SKM-1 treated with dmso at 0.1 percent for 144 hours (cell line): Measurements from ENCODE around the gene PTPRD.

Source experiments
- DNase-seq: peaks from one replicate; lab custom pipeline; 2025; ENCODE audit not compliant: unreplicated experiment; lab: John Stamatoyannopoulos, UW

The PTPRD gene

GRCh38 chr9:8564960-8565359, 2047.8 kb downstream of the PTPRD start:
- DNase-seq = no peak

GRCh38 chr9:8560560-8561525, 2052.0 kb downstream of the PTPRD start:
- DNase-seq = no peak

GRCh38 chr9:8558176-8558575, 2054.6 kb downstream of the PTPRD start:
- no peak for DNase-seq

- DNase-seq = no peak
These were observed 2056.9 kb downstream of the PTPRD start for GRCh38 chr9:8555762-8556500.

- DNase-seq = no peak
These were observed 2059.4 kb downstream of the PTPRD start for GRCh38 chr9:8553444-8553843.

GRCh38 chr9:8552732-8553131, 2060.1 kb downstream of the PTPRD start:
- DNase-seq = no peak

GRCh38 chr9:8549214-8549613, 2063.6 kb downstream of the PTPRD start:
- no peak for DNase-seq

GRCh38 chr9:8543219-8543618, 2069.6 kb downstream of the PTPRD start:
- no peak for DNase-seq

- DNase-seq = no peak
These were observed 2070.3 kb downstream of the PTPRD start for GRCh38 chr9:8542537-8542936.

GRCh38 chr9:8539681-8540197, 2073.1 kb downstream of the PTPRD start:
- DNase-seq = no peak

- DNase-seq = no peak
These were observed 2076.0 kb downstream of the PTPRD start for GRCh38 chr9:8536845-8537244.

GRCh38 chr9:8534828-8535227, 2078.0 kb downstream of the PTPRD start:
- no peak for DNase-seq

- DNase-seq = no peak
These were observed 2079.1 kb downstream of the PTPRD start for GRCh38 chr9:8533681-8534080.

GRCh38 chr9:8531826-8532415, 2080.9 kb downstream of the PTPRD start:
- DNase-seq = no peak

GRCh38 chr9:8521112-8521511, 2091.7 kb downstream of the PTPRD start:
- no peak for DNase-seq

GRCh38 chr9:8515748-8516147, 2097.1 kb downstream of the PTPRD start:
- DNase-seq = no peak

GRCh38 chr9:8514760-8515159, 2098.0 kb downstream of the PTPRD start:
- no peak for DNase-seq

- DNase-seq = no peak
These were observed 2104.0 kb downstream of the PTPRD start for GRCh38 chr9:8508671-8509290.

GRCh38 chr9:8494571-8494970, 2118.2 kb downstream of the PTPRD start:
- DNase-seq = no peak

- no peak for DNase-seq
These were observed 2120.1 kb downstream of the PTPRD start for GRCh38 chr9:8492679-8493078.

- no peak for DNase-seq
These were observed 2120.8 kb downstream of the PTPRD start for GRCh38 chr9:8492024-8492423.
